ENCODE results near the gene LCA5. TPM values are rescaled to one million over a fixed set of nuclear protein-coding genes. Genes with fewer than 3 reads are reported as not detected.
"Not testable (repeated sequence)": the region's sequence is repeated elsewhere in the genome, so short reads cannot be mapped to it uniquely, and the experiment has no call there.

LCA5 gene
- total RNA-seq = under 1 TPM; 0.08 to 0.26 TPM

DNA sequence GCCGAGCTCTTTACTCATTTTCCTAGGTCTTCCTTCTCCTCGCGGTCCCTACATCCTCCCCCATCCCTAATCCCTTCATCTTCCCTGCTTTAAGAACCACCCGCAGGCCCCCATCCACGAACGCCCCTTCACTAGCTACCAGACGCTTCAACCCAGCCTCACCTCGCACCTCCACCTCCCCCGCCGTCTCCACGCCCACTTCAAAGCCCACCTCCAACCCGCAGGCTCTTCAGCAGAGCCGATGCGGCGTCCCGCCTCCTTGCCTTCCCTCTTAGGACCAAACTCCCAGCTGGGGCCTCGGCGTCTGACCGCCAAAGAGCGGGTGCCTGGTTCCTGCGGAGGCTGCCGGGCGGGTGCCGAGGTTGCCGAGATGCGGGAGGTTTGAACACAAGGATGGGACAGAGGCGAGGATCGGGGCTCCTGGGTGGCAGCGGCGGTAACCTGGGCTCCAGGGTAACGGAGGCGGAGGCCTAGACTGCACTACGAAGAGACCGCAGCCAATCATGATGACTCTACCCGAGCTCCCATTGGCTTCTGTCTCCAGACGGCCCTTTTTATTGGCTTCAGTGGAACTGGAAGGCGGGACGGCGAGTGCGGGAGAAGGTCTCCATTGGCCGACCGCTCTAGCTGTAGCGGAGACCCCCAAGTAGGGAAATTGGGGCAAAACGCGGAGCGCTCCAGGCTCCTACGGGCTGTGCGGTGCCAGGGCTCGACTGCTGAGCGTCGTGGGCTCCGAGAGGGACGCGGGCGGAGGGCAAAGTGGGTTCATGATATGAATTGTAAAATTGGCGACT lies at the start of gene LCA5:
LCA5 (minus strand) TSS at position 477 of the 794 bp plus-strand sequence. CDS start 18,536 bp downstream, outside the sequence.
- ATAC-seq (ENCODE audit: low read depth) (peak; percentile 99), DNase-seq (peak; percentile 81)
- H3K4me1 Mint-ChIP-seq = no peaks in the 10 kb centered on the region
- no peak within 1 kb of the TSS for H3K27ac Mint-ChIP-seq
- H3K36me3 Mint-ChIP-seq = no peaks in the 10 kb centered on the region
- peaks cover 20% of the 10 kb centered on the region for H3K27me3 Mint-ChIP-seq
- H3K4me3 Mint-ChIP-seq = no peak within 1 kb of the TSS
- H3K9me3 Mint-ChIP-seq = no peaks in the 10 kb centered on the region
- POLR2A ChIA-PET = interaction anchor here (1.3 kb wide), 1 partner anchor 459 kb away, joined by 6 read pairs; the partner anchor contains the start of gene PHIP

GRCh38 chr6:79586548-79586947 lies 49.3 kb upstream of the LCA5 start:
- Mint-ChIP-seq H3K27ac (no peak overlapping the region), H3K36me3 (no peaks in the 10 kb centered on the region), H3K4me1 (no peaks in the 10 kb centered on the region), H3K27me3 (no peaks in the 10 kb centered on the region), H3K4me3 (no peak overlapping the region), H3K9me3 (peaks cover 4% of the 10 kb centered on the region)
- no peak for DNase-seq
- POLR2A ChIA-PET = no interaction called here
- ATAC-seq (ENCODE audit: low read depth) = no peak

DNA sequence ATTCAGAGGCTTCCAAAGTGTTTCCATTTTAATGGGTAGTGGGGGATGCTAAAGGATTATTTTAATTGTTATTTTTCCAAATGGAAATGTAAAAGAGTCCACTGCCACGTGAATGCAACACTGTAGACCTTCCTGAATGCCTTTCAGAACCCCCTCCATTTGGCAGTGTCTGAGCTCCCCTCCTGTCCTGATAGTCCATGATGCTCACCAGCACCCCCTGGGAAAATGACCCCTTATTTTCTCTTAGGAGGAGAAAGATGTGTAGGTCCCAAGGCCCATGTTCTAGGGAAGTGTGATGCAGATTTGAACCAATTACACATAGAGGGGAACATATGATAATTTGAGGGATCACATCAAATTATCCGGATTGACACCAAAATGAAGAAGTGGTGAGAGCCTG lies 47.1 kb upstream of the LCA5 start:
- no peaks in the 10 kb centered on the region for H3K27me3 Mint-ChIP-seq
- ATAC-seq (ENCODE audit: low read depth) (no peak), DNase-seq (no peak)
- peaks cover 10% of the 10 kb centered on the region for H3K9me3 Mint-ChIP-seq
- no peak overlapping the region for H3K27ac Mint-ChIP-seq
- POLR2A ChIA-PET = no interaction called here
- no peaks in the 10 kb centered on the region for H3K4me1 Mint-ChIP-seq
- no peak overlapping the region for H3K4me3 Mint-ChIP-seq
- H3K36me3 Mint-ChIP-seq = no peaks in the 10 kb centered on the region

DNA sequence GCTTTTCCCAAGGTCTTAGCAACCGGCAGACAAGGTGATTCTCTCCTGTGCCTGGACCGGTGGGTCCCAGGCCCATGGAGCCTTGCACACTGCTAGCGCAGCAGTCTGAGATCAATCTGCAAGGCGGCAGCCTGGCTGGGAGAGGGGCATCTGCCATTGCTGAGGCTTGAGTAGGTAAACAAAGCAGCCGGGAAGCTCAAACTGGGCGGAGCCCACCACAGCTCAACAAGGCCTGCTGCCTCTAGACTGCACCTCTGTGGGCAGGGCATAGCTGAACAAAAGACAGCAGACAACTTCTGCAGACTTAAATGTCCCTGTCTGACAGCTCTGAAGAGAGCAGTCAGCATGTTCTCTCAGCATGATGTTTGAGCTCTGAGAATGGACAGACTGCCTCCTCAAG lies 40.7 kb upstream of the LCA5 start:
- H3K9me3 Mint-ChIP-seq; H3K27ac Mint-ChIP-seq; H3K36me3 Mint-ChIP-seq; DNase-seq; H3K4me1 Mint-ChIP-seq; H3K27me3 Mint-ChIP-seq; POLR2A ChIA-PET; H3K4me3 Mint-ChIP-seq; ATAC-seq (ENCODE audit: low read depth): not testable (repeated sequence)

- H3K4me1 Mint-ChIP-seq = no peaks in the 10 kb centered on the region
- POLR2A ChIA-PET = no interaction called here
- DNase-seq (no peak), ATAC-seq (ENCODE audit: low read depth) (no peak)
- H3K27ac Mint-ChIP-seq = no peak overlapping the region
- H3K36me3 Mint-ChIP-seq = no peaks in the 10 kb centered on the region
- H3K27me3 Mint-ChIP-seq = peaks cover 3% of the 10 kb centered on the region
- H3K4me3 Mint-ChIP-seq = no peak overlapping the region
- H3K9me3 Mint-ChIP-seq = no peaks in the 10 kb centered on the region
Observed at GRCh38 chr6:79574630-79575225, 37.5 kb upstream of the LCA5 start.

- POLR2A ChIA-PET = no interaction called here
- Mint-ChIP-seq H3K4me3 (no peak overlapping the region), H3K27ac (no peak overlapping the region), H3K9me3 (no peaks in the 10 kb centered on the region), H3K27me3 (peaks cover 3% of the 10 kb centered on the region), H3K36me3 (no peaks in the 10 kb centered on the region), H3K4me1 (no peaks in the 10 kb centered on the region)
- DNase-seq (no peak), ATAC-seq (ENCODE audit: low read depth) (no peak)
Observed at GRCh38 chr6:79574174-79574573, 36.9 kb upstream of the LCA5 start.

- Mint-ChIP-seq H3K27me3 (no peaks in the 10 kb centered on the region), H3K4me3 (no peak overlapping the region), H3K27ac (no peak overlapping the region), H3K4me1 (no peaks in the 10 kb centered on the region), H3K36me3 (no peaks in the 10 kb centered on the region), H3K9me3 (no peaks in the 10 kb centered on the region)
- ATAC-seq (ENCODE audit: low read depth) (no peak), DNase-seq (no peak)
- POLR2A ChIA-PET = no interaction called here
Observed at GRCh38 chr6:79571030-79571367, 33.8 kb upstream of the LCA5 start.

- POLR2A ChIA-PET = no interaction called here
- Mint-ChIP-seq H3K9me3 (no peaks in the 10 kb centered on the region), H3K27me3 (no peaks in the 10 kb centered on the region), H3K4me1 (no peaks in the 10 kb centered on the region), H3K36me3 (no peaks in the 10 kb centered on the region), H3K27ac (no peak overlapping the region), H3K4me3 (no peak overlapping the region)
- DNase-seq (no peak), ATAC-seq (ENCODE audit: low read depth) (no peak)
Observed at GRCh38 chr6:79570129-79571029, 33.1 kb upstream of the LCA5 start.

GRCh38 chr6:79568996-79569395 lies 31.8 kb upstream of the LCA5 start:
- POLR2A ChIA-PET = no interaction called here
- H3K27ac Mint-ChIP-seq = no peak overlapping the region
- ATAC-seq (ENCODE audit: low read depth) = no peak

GRCh38 chr6:79564636-79565035 lies 27.4 kb upstream of the LCA5 start:
- Mint-ChIP-seq H3K9me3 (no peaks in the 10 kb centered on the region), H3K27ac (no peak overlapping the region), H3K36me3 (no peaks in the 10 kb centered on the region), H3K4me3 (no peak overlapping the region), H3K4me1 (no peaks in the 10 kb centered on the region), H3K27me3 (peaks cover 2% of the 10 kb centered on the region)
- DNase-seq (no peak), ATAC-seq (ENCODE audit: low read depth) (no peak)
- POLR2A ChIA-PET = no interaction called here

More at GRCh38 chr6:79568996-79569395, 31.8 kb upstream of the LCA5 start:
- H3K4me3 Mint-ChIP-seq = no peak overlapping the region
- H3K27me3 Mint-ChIP-seq = peaks cover 2% of the 10 kb centered on the region
- H3K36me3 Mint-ChIP-seq = no peaks in the 10 kb centered on the region
- DNase-seq = no peak
- no peaks in the 10 kb centered on the region for H3K4me1 Mint-ChIP-seq
- H3K9me3 Mint-ChIP-seq = no peaks in the 10 kb centered on the region

DNA sequence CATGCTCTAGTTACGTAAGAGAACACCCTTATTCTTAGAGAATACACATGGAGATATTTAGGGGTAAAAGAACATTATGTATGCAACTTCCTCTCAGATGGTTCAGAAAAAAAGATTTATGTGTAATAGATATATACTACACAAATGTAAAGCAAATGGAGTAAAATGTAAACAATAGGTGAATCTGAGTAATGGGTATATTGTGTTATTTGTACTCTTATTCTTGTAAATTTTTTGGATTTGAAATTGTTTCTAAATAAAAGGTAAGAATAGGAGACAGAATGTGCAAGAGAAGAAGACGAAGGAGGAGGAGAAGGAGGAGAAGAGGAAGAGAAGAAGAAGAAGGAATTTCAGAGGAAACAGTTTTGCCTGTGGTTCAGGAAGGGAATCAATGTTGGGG lies 22.5 kb upstream of the LCA5 start:
- Mint-ChIP-seq H3K4me3 (no peak overlapping the region), H3K27me3 (peaks cover under 1% of the 10 kb centered on the region), H3K9me3 (no peaks in the 10 kb centered on the region), H3K36me3 (no peaks in the 10 kb centered on the region), H3K4me1 (no peaks in the 10 kb centered on the region), H3K27ac (no peak overlapping the region)
- ATAC-seq (ENCODE audit: low read depth) (no peak), DNase-seq (no peak)
- POLR2A ChIA-PET = no interaction called here

GRCh38 chr6:79557673-79558467 lies 20.6 kb upstream of the LCA5 start:
- Mint-ChIP-seq H3K27ac (no peak overlapping the region), H3K27me3 (no peaks in the 10 kb centered on the region), H3K4me1 (peaks cover 2% of the 10 kb centered on the region), H3K36me3 (no peaks in the 10 kb centered on the region), H3K9me3 (no peaks in the 10 kb centered on the region), H3K4me3 (no peak overlapping the region)
- DNase-seq = no peak
- ATAC-seq (ENCODE audit: low read depth) = no peak
- POLR2A ChIA-PET = no interaction called here

DNA sequence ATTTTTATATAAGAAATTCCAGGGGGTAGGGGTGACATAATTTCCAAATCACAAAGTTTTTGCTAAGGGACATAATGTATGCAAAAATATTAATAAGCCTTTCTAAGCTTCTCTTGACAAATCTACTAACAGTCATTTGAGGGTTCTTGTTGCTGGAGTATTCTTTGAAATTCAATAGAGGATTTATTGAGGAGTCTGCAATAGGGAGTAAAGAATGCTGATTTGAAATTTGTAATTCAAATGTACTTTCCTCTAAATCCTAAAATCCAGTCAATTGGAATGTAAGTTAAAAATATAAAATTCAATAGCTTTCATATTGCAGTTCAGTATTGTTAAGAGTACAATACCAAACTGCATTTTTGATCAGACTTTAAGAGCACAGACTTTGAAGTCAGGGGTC lies 17.1 kb upstream of the LCA5 start:
- no peaks in the 10 kb centered on the region for H3K27me3 Mint-ChIP-seq
- H3K36me3 Mint-ChIP-seq = no peaks in the 10 kb centered on the region
- no peak overlapping the region for H3K4me3 Mint-ChIP-seq
- POLR2A ChIA-PET = interaction anchor here (0.7 kb wide), 2 partner anchors 21 to 475 kb away, joined by 3 to 4 read pairs; no protein-coding TSS in a partner anchor
- no peak for ATAC-seq (ENCODE audit: low read depth)
- DNase-seq = no peak
- no peak overlapping the region for H3K27ac Mint-ChIP-seq
- H3K4me1 Mint-ChIP-seq = peaks cover 2% of the 10 kb centered on the region
- no peaks in the 10 kb centered on the region for H3K9me3 Mint-ChIP-seq

All from activated naive CD8-positive, alpha-beta T cell treated with anti-CD3 and anti-CD28 coated beads, Interleukin-2, amount 10 ng/mL, durations not matched to agents 7 days and 5 days (primary cell).